Parathyroid adenoma (tissue), 2 donors: Measurements from ENCODE around the gene NAALADL2.
"Not testable (repeated sequence)": the region's sequence is repeated elsewhere in the genome, so short reads cannot be mapped to it uniquely, and the experiment has no call there.

Experiments used
- H2AFZ ChIP-seq: fragments of 300-600 bp; sonication (generic); one replicate; pipeline ENCODE4 v1.7.0; 2017; ENCODE audit warnings: antibody characterized with exemption, mild to moderate bottlenecking
- H3K27ac ChIP-seq: fragments of 300-600 bp; sonication (generic); one replicate; pipeline ENCODE4 v1.7.0; 2017
- H3K27me3 ChIP-seq: fragments of 300-600 bp; sonication (generic); one replicate; pipeline ENCODE4 v1.7.0; 2017; ENCODE audit warnings: low read length; ENCODE audit not compliant: control insufficient read depth, insufficient read depth
- H3K36me3 ChIP-seq: fragments of 300-600 bp; sonication (generic); one replicate; pipeline ENCODE4 v1.7.0; 2017; ENCODE audit warnings: low read length; ENCODE audit not compliant: control insufficient read depth, insufficient read depth
- H3K4me1 ChIP-seq: fragments of 300-600 bp; sonication (generic); one replicate; pipeline ENCODE4 v1.7.0; 2017; ENCODE audit warnings: control low read depth
- H3K4me2 ChIP-seq: fragments of 300-600 bp; sonication (generic); one replicate; pipeline ENCODE4 v1.7.0; 2017; ENCODE audit warnings: low read length
- H3K4me3 ChIP-seq: fragments of 300-600 bp; sonication (generic); one replicate; pipeline ENCODE4 v1.7.0; 2017; ENCODE audit warnings: low read depth, low read length
- H3K79me2 ChIP-seq: fragments of 300-600 bp; sonication (generic); one replicate; pipeline ENCODE4 v1.7.0; 2017; ENCODE audit warnings: control low read depth
- H3K9ac ChIP-seq: fragments of 300-600 bp; sonication (generic); one replicate; pipeline ENCODE4 v1.7.0; 2017; ENCODE audit warnings: mild to moderate bottlenecking
- H3K9me3 ChIP-seq: fragments of 300-600 bp; sonication (generic); one replicate; pipeline ENCODE4 v1.7.0; 2017; ENCODE audit warnings: low read length; ENCODE audit not compliant: control insufficient read depth
- TF ChIP-seq, protein P1 (sequence below): fragments of 300-600 bp; sonication (generic); IDR thresholded peaks from one replicate; pipeline ENCODE4 v1.7.0; 2017; ENCODE audit warnings: antibody characterized with exemption, mild to moderate bottlenecking
- donor health status: primary hyperparathyroidism.

The NAALADL2 gene

DNA sequence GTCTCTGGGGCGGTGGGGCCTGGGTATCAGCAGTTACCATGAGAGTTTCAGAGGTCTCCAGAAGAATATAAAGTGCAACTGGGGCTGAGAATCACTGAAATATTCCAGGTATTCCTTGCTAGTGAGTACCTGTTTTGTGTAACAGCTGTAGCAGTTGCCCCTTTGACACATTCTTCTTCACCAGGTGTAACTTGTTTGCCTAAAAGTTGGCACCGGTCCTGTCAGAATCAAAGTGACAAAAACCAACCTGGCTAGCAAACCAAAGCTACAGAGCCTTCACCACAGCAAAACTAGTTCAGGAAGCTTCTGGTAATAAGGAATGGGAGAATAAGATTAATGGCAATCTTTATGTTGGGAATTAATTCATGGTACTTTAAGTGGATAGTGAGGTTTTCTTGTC is 296.0 kb downstream of the NAALADL2 start:
- Histone ChIP-seq H3K27ac (no peak overlapping the region), H3K36me3 (no peaks in the 10 kb centered on the region), H3K27me3 (no peaks in the 10 kb centered on the region), H3K79me2 (no peaks in the 10 kb centered on the region), H3K4me2 (no peak overlapping the region), H3K4me3 (no peak overlapping the region), H3K9ac (no peak overlapping the region), H3K9me3 (no peaks in the 10 kb centered on the region), H2AFZ (no peak overlapping the region), H3K4me1 (no peaks in the 10 kb centered on the region)
- TF ChIP-seq, protein P1, sequence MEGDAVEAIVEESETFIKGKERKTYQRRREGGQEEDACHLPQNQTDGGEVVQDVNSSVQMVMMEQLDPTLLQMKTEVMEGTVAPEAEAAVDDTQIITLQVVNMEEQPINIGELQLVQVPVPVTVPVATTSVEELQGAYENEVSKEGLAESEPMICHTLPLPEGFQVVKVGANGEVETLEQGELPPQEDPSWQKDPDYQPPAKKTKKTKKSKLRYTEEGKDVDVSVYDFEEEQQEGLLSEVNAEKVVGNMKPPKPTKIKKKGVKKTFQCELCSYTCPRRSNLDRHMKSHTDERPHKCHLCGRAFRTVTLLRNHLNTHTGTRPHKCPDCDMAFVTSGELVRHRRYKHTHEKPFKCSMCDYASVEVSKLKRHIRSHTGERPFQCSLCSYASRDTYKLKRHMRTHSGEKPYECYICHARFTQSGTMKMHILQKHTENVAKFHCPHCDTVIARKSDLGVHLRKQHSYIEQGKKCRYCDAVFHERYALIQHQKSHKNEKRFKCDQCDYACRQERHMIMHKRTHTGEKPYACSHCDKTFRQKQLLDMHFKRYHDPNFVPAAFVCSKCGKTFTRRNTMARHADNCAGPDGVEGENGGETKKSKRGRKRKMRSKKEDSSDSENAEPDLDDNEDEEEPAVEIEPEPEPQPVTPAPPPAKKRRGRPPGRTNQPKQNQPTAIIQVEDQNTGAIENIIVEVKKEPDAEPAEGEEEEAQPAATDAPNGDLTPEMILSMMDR, result no peak

DNA sequence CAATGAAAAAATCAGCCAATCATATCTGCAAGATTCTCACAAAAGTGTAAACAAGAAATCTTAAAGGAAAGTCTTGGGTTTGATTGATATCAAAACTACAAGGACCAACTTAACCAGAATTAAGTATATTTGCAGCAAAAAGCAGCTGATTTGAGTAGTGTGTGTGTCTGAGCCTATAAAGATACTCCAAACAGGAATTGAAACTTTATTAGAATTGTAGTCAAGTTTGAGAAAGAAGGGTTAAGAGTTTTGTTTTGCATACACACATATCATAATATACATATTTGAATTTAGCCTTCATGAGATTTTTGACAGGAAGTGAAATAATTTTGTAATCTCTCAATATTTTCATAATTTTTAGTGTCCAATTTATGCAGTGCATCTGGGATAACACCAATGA is 300.1 kb downstream of the NAALADL2 start:
- Histone ChIP-seq H3K27me3 (no peaks in the 10 kb centered on the region), H2AFZ (no peak overlapping the region), H3K4me2 (no peak overlapping the region), H3K4me3 (no peak overlapping the region), H3K9ac (no peak overlapping the region), H3K27ac (no peak overlapping the region), H3K9me3 (no peaks in the 10 kb centered on the region), H3K79me2 (no peaks in the 10 kb centered on the region), H3K36me3 (no peaks in the 10 kb centered on the region), H3K4me1 (no peaks in the 10 kb centered on the region)
- TF ChIP-seq, protein P1, result no peak

DNA sequence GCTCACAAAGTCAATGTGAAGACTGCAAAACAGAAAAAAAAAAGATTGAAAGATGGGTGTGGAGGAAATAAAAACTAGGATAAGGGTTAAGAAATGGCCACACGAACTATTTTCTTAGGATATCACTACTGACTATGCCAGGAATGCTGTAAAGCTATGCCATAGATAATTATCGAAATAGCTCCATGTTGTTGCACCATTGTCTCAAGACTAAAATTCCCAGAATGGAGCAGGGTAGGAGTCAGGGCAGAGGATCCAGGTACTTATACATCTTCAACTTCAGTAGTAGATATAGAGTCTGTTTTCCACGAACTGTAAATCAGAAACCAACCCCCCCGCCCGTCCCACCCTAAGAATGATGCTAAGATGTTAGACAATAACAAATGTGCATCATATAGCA is 302.2 kb downstream of the NAALADL2 start:
- Histone ChIP-seq H3K4me2 (no peak overlapping the region), H3K27me3 (no peaks in the 10 kb centered on the region), H3K4me3 (no peak overlapping the region), H2AFZ (no peak overlapping the region), H3K79me2 (no peaks in the 10 kb centered on the region), H3K4me1 (no peaks in the 10 kb centered on the region), H3K27ac (no peak overlapping the region), H3K9me3 (no peaks in the 10 kb centered on the region), H3K9ac (no peak overlapping the region), H3K36me3 (no peaks in the 10 kb centered on the region)
- TF ChIP-seq, protein P1, result no peak

DNA sequence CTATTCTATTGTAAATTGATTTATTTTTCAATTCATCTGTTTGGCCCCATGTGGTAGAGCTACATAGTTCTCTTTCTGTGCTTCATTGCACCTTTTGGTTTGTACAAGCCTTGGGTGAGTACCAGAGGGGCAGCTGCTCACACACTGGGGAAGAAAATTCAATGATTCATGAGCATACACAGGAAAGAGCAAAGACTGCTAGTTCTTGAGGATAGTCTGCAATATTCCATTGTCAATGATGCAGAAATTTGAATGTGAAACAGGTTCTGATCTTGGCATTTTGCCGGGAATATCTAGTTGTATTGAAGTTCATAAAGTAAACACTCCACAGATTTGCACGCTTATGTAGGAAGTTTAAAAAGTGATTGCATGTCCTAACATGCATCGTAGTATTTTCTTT is 304.6 kb downstream of the NAALADL2 start:
- Histone ChIP-seq H3K27ac (no peak overlapping the region), H3K9me3 (no peaks in the 10 kb centered on the region), H3K27me3 (no peaks in the 10 kb centered on the region), H3K9ac (no peak overlapping the region), H3K4me2 (no peak overlapping the region), H3K79me2 (no peaks in the 10 kb centered on the region), H3K4me1 (no peaks in the 10 kb centered on the region), H3K4me3 (no peak overlapping the region), H2AFZ (no peak overlapping the region), H3K36me3 (no peaks in the 10 kb centered on the region)
- TF ChIP-seq, protein P1, result no peak

DNA sequence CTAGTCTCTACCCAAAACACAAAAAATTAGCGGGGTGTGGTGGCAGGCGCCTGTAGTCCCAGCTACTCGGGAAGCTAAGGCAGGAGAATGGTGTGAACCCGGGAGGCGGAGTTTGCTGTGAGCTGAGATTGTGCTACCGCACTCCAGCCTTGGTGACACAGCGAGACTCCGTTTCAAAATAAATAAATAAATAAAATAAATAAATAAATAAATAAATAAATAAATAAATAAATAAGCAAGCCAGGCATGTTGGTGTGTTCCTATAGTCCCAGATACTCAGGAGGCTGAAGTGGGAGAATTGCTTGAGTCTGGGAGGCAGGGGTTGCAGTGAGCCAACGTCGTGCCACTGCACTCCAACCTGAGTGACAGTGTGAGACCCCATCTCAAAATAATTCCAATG is 314.0 kb downstream of the NAALADL2 start:
- not testable (repeated sequence) for H3K4me2 ChIP-seq, H3K36me3 ChIP-seq, H3K4me1 ChIP-seq, H3K27ac ChIP-seq, H3K4me3 ChIP-seq, H3K79me2 ChIP-seq, H2AFZ ChIP-seq, H3K9me3 ChIP-seq, H3K27me3 ChIP-seq, H3K9ac ChIP-seq
